ENCODE data around the gene GPRC5C.

GRCh38 chr17:74404789-74405188 is 27.1 kb upstream of the GPRC5C start:
- no peak for TF ChIP-seq CTCF (IDR thresholded peaks at IDR 0.05)
- no peak for TF ChIP-seq EZH2 (IDR thresholded peaks at IDR 0.05; ENCODE audit: borderline replicate concordance, insufficient read depth, low read depth, low read length, poor library complexity, severe bottlenecking)

All from B cell (primary cell).